NCI-H146 treated with DMSO at 0.1 percent for 48 hours (cell line): Measurements from ENCODE around the gene ACOT13.
"Not testable (repeated sequence)": the region's sequence is repeated elsewhere in the genome, so short reads cannot be mapped to it uniquely, and the experiment has no call there.

Experiments used
- DNase-seq: peaks from one replicate; lab custom pipeline; 2025; ENCODE audit not compliant: unreplicated experiment; lab: John Stamatoyannopoulos, UW

The ACOT13 gene

DNA sequence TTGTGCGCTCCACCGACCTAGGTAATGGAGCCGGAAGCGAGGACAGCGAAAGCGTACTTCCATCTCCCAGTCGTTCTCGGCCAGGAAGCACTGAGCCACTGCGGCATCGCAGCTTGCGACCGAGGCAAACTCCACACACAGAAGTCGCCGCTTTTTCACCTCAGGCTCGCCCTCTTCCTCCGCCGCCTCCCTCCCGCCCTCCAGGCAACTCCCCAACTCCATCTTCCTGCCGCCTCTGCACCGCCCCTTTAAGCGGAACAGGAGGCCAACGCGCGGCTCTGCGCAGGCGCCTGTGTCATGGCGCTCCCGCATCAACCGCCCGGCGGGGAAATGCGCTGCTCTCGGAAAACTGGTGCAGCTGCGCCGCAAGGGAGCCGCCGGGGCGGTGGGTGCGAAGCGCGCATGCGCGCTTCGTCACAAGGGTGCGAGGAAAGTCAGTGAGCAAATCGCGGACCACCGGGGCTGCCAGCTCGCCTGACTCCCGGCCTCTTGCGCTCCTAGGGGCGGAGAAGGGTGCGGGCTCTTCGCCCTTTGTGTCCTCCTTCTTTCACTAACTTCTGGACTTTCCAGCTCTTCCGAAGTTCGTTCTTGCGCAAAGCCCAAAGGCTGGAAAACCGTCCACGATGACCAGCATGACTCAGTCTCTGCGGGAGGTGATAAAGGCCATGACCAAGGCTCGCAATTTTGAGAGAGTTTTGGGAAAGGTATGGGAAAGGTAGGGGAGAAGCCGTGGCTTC is at the start of gene ACOT13, which contains the start of gene TDP2:
ACOT13 (plus strand) TSS at position 437 of the 737 bp plus-strand sequence; CDS start at position 624, 187 bp downstream.
TDP2 (minus strand) TSS at position 259 of the 737 bp plus-strand sequence; CDS start at position 222, 37 bp downstream.
- DNase-seq: peak; percentile 94

DNA sequence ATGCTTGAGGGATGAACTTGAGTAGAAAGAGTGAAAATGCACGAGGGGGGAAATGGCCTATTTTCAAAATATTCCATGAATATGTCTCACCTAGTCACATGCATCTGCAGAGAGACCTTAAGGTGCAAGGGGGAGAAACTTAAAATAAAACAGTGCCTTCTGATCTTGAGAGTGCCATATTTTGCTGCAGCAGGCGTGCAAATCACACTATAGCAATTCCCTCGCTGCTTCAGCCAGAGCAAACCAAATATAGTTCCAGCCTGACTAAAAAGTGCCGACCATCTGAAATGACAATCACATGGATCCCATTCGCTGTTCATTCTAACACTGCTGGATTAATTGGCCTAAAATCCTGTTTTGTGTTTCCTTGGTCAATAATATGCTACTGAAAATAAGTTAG is 47.2 kb upstream of the ACOT13 start:
- no peak for DNase-seq

DNA sequence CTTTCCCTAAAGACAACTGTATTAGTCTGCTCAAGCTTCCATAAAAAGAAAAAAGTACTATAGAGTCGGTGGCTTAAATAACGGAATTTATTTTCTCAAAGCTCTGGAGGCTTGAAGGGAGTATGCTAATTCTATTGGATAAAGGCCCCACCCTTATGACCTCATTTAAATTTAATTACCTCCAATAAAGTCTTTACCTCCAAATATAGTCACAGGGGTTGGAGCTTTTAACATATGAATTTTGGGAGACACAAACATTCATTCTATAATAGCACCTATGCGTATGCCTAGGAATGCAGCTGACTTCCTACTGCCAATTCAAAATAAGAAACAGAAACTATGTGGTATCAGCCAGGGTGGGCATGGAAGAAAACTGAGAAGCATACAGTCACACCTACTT is 46.2 kb upstream of the ACOT13 start:
- DNase-seq: no peak

DNA sequence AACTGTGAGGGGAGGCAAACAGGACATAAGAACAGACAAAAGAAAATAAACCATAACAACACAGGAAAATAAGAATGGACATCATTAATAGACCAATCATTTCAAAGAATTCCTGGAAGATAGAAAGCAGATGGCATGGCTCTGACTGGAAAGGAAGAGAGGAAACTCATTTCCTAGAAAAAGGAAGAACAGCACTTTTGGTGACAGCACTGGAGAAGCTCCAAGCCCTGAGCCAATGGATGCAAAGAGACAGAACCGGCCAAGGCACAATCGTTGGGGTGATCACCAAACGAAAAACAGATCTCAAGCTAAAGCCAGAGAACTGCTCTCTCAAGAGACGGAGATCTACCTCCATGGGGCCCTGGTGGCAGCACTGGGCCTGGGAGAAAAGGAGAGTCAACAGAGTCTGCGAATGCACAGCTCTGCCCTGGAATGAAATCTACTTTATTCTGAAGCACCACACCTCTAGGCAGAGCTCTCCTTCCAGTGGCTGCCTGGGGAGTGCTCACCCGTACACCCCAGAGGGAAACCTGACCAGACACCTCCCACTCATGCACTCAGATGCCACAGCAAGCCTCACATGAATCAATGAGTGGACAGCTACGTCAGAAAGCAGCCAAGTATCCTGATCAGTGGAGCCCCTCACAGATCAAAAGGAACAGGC is 45.1 kb upstream of the ACOT13 start:
- DNase-seq: no peak

DNA sequence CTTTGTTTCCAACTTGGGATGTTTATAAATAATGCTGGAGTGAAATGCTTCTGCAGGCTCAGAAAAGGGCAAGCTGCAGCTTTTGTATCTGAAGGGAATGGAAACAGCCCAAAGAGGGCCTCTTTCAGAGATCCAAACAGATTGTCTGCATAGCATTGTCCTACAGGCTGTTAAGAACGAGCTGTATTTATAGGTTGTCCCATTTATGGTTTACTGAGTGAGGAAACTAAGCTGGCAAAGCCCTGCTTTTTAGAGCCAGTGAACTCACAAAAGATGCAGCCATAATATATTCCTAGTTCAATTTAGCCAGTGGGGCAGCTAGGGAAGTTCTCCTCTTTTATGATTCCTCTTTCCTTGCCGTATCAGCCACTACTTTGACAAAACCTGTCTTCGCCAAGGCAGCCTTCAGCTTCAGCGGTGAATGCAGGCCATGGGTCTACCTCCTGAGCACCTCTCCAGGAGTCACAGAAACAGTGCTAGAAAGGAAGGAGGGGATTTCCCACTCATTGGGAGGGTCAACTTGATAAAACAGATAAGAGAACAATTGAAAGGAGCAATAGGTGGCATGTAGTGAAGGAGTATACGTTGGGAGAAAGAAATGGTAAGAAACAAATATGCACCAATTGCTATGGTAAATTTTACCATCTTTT is 35.9 kb upstream of the ACOT13 start:
- no peak for DNase-seq

DNA sequence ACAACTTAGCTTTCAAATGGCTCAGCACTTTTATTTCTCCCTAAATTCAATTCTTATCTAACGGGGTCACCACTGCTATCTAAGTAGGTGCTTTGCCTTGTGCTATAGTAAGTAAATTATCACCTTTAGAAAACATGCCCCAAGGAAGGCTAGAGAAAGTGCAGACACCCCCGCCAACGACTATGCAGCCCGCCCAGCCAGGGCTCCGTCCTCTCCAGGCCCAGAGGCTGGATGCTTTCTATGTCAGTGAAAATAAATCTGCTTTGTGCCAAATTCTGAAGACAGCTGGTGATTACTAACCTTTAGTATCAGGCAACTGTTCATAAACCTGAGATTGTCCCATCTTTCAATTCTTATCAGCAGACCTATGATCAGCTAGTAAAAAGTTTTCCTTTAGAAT is 35.2 kb upstream of the ACOT13 start:
- DNase-seq: no peak

DNA sequence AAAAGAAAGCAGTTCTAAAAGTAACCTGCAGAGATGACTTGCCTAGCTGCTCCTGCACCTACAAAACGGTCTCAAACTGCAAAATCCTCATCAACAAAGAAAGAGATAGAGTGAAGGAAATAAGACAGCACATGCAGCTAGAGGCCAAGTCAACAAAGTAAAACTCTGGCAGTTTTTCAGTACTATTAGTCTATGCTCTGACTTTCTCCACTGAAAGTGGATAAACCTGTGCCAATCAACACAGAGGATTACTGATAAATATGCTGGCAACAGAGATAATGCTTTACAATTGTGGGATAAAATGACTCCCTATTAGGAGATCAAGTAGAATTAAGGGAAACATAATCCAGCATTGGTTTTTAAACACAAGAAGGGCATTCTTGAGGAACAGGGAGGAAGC is 34.3 kb upstream of the ACOT13 start:
- DNase-seq: no peak

DNA sequence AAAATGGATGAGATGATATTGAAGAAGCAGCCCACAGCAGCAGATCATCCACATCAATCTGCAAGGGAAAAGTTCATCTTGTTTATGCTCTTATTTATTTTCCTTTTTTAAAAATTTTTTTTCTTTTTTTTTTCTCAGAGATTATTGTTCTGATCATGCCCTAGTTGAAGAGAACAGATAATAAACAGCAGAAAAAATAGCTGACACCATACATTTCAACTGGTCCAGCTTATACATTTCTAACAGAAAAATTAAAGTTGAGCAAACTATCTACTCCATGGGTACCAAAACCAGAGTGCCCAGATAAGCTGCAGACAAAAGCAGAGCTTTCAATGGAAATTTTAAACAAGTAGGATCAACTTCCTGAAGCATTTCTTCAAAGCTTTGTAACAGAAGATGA is 30.2 kb upstream of the ACOT13 start:
- no peak for DNase-seq

DNA sequence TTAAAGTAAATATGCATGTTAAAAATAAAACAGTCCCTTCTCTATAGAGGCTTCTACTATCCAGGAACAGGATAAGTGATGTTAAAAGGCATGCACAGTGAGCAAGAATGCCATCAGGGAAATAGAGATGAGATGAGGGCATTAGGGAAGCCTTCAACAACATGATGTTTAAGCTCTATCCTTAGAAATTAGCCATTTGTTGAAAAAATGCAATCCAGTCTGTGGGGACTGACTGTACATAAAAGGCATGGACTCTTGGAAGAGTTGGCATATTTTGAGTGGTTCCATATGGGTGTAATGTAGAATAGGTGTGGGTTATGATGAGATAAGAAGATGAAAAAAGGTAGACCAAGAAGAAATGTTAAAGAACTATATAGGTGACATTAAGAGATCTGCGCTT is 26.7 kb upstream of the ACOT13 start:
- DNase-seq: no peak

DNA sequence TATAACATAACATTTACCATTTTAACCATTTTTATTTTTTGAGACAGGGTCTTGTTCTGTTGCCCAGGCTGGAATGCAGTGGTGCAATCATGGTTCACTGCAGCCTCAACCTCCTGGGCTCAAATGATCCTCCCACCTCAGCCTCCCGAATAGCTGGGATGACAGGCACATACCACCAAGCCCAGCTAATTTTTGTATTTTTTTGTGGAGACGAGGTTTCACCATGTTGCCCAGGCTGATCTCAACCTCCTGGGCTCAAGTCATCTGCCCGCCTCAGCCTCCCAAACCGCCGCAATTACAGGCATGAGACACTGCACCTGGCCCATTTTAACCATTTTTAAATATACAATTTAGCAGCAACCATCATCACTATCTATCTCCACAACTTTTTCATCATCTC is 26.2 kb upstream of the ACOT13 start:
- DNase-seq: not testable (repeated sequence)

DNA sequence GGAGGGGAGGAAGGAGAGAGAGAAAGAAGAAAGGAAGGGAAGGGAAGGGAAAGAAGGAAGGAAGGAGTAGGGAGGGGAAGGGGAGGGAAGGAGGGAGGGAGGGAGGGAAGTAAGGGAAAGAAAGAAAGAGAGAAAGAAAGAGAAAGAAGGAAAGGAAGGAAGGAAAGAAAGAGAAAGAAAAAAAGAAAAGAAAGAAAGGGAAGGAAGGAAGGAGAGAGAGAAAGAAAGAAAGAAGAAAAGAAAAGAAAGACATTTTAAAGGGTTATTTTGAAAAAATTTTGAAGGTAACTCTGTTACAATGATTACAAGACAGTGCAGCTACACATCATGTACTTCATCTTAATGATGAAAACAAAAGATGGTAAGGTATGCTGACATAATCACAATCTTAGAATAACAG is 24.8 kb upstream of the ACOT13 start:
- no peak for DNase-seq

DNA sequence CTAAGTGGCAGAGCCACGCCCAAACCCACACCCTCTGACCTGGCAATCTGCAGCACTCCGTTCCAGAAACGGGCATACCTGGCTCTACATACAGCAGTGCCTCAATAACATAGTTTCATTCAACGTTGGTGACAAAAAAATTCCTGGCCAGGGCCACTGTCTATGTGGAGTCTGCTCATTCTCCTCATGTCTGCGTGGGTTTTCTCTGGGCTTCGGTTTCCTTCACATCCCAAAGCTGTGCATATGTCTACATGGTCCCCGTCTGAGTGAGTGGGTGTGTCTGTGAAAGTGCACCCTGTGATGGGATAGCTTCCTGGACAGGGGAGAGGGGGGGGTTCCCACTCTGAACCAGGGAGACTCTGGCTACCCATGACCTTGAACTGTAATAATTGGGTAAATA is 23.0 kb upstream of the ACOT13 start:
- DNase-seq: no peak

DNA sequence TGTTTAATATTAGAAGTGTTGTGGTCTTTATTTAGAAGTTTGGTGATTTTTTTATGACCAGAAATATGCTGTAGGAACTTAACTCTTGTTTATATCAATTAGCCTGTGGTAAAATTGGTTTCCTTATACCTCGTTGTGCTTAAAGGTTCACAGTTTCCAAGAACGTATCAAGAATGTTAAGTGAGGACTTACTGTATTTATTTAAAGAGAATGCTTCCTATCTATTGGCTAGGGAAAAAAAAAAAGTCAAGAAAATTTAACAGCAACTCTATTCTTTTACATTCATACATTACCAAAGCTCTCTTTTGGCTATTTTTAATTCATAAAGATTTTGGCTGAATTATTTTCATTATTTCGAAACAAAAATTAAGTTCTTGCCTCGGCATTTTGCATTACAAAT is 22.5 kb upstream of the ACOT13 start:
- DNase-seq: no peak

DNA sequence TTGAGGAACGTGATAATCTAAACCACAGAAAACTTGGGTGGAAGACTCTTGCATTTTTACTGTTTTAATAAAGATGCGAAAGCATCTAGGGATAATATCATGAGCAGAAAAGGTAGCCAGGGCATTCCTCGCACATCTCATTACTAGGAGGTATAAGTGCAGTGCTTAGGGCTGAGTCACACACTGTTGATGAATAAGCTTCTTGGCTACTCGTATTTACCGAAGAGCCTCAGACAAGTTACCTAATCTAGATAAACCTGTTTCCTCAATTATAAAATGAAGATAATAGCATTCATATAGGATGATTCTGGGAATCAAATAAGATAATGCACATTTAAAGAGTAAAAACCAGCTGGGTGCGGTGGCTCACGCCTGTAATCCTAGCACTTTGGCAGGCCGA is 20.1 kb upstream of the ACOT13 start:
- no peak for DNase-seq

DNA sequence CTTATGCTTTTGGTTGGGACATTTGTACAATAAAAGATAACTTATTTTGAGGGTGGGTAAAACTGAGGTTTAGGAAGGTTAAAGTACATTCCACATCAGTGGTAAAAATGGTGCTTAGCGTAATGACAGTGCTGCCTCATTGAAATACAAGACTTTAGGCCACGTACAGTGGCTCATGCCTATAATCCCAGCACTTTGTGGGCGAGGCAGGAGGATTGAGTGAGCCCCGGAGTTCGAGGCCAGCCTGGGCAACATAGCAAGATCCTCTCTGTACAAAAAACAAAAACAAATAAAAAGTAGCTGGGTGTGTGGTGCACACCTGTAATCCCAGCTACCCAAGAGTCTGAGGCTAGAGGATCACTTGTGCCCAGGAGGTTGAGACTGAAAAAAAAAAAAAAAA is 18.6 kb upstream of the ACOT13 start:
- no peak for DNase-seq

DNA sequence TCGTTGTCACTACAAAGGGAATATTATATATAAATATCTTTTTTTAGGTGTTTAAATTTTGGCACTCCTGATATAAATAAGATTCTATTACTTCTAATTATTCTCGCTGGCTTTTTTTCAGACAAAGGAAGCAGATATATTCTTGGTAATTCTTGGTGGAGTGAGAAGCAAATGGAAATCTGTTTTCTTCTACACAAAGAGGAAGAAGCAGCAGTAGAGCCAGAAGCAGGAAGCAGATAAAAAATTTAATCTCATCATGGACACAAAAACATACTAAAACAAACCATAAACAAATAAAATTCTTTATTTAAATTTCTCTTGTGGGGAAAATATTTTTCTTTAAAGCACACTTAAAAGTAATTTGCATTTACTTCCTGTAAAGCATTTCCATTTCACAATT is 17.2 kb upstream of the ACOT13 start:
- no peak for DNase-seq

DNA sequence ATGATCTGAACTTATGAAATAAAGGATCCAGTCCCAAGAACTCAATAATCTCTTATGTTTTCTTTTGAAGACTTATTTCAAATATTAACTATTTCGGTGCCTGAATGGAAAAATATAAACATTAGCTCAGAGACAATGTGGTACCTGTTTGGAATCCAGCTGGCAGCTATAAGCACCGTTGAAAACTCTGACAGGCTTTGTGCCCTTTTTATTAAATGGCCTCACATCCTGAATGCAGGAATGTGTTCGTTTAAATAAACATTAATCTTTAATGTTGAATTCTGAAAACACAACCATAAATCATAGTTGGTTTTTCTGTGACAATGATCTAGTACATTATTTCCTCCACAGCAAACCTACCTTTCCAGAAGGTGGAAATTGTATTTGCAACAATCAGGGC is 16.5 kb upstream of the ACOT13 start:
- DNase-seq: no peak

DNA sequence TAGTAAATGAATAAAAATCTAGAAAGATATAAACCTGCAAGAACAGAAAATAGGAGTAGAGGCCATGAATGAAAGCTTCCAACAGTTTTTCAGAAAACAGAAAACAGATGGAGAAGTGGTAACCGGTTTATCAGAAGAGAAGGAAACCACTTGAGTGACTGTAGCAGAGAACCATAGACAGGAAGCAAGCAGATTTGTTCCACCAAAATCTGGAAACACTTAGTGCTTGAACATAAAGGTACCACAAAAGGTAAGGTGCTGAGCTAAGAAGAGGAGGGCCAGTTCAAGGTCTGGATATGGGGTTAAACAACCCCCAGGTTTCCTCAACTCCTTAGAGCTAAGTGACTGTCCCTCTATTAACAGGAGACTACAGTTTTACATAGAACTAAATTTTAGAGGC is 11.7 kb upstream of the ACOT13 start:
- no peak for DNase-seq

DNA sequence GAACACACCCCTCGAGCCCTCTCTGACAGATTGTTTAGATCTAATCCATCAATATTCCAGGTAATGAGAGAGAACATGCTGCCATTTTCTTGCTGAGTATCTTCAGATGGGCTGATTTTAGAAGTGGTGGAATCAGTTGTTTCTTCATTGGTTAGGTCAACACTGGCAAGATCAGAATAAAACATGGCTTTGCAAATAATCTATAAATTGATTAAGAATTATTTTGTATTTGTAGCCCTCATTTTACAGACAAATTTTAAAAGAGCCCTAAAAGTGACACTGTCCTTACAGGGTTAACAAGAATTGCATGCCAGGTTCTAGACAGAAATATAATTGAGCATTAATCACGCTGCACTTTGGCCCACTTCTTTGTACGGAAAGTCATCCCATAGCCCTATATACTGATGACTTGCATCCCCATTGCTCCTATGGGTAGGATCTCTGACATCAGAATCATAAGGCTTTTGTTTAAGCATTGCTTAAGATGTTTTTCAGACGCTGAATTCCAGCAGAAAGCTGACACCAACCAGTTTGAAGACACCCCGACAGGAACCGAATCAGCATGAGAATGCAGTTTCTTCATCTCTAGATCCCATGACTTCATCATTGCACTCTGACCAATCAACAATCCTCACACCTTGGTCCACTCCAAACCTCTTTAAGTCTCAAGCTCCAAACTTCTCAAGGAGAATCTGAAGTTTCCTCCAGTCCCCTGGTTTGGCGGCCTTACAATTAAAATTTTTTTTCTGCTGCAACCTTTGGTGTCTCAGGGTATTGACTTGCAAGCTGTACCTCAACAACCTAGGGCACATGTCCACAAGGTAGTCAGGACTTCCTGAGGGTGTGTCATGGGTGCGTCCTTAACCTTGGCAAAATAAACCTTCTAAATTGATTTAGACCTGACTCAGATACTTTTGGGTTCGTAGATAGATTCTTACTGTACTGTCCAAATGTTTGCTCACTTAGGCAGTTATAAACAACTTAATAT is 8.0 kb upstream of the ACOT13 start:
- no peak for DNase-seq

DNA sequence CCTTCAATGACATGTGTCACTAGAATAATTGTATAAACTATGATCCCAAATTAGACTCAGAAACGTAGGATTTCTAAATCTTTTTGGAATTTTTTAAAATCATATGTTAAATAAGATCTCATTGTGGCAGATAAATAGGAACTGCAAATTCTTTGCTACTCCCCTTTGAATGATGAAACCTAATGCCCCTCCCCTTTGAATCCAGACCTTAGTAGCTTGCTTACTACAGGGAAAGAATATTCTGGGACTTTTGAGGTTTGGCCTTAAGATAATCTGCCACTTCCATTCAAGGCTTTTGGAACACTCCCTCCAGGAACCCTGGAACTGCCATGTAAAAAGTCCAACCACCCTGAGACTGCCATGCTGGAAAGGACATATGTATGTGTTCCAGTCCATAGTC is 7.3 kb upstream of the ACOT13 start:
- no peak for DNase-seq

DNA sequence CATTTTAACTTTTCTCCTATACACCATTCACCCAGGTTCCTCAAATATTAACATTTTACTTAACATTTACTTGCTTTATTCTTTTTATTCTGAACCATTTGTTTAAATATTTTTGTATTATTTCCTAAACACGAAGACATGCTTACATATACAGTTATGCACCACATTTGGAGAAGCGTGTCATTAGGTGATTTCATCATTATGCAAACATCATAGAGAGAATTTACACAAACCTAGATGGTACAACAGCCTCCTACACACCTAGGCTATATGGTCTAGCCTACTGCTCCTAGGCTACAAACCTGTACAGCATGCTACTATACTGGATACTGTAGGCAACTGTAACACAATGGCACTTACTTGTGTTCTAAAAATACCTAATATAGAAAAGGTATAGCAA is 6.8 kb upstream of the ACOT13 start:
- no peak for DNase-seq
